Activated naive CD4-positive, alpha-beta T cell (primary cell): ENCODE results near the gene RPL7A.
"Not testable (repeated sequence)": the region's sequence is repeated elsewhere in the genome, so short reads cannot be mapped to it uniquely, and the experiment has no call there.

Source experiments
- DNase-seq, 4 experiments: peaks; one replicate each; lab custom pipeline; 2025; lab: John Stamatoyannopoulos, UW

The RPL7A gene

GRCh38 chr9:133327834-133328484, 20.1 kb upstream of the RPL7A start:
- DNase-seq: no peak

GRCh38 chr9:133329306-133330156, 18.5 kb upstream of the RPL7A start:
- DNase-seq: not testable (repeated sequence)

DNA sequence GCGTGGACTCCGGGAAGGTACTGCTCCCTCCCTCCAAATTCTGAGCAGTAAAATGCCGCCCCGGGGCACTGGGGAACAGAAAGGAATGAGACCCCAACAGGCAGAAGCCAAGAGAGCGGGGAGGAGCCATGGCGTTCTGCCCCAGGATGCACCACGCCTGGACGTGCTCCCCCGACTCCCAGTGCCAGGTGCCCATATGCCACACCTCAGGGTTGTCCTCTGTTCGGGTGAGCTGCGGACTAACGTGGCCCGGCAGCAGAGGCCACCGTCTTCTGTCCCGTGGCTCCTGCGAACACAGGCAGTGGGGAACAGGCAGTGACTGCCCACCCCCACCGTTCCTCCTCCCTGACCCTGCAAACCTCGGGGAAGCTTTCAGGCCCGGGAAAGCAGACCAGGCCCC, 16.8 kb upstream of the RPL7A start:
- no peak for DNase-seq

- no peak for DNase-seq
Observed at GRCh38 chr9:133331641-133332380, 16.2 kb upstream of the RPL7A start.

- DNase-seq: no peak
Observed at GRCh38 chr9:133332381-133332730, 15.7 kb upstream of the RPL7A start.

DNA sequence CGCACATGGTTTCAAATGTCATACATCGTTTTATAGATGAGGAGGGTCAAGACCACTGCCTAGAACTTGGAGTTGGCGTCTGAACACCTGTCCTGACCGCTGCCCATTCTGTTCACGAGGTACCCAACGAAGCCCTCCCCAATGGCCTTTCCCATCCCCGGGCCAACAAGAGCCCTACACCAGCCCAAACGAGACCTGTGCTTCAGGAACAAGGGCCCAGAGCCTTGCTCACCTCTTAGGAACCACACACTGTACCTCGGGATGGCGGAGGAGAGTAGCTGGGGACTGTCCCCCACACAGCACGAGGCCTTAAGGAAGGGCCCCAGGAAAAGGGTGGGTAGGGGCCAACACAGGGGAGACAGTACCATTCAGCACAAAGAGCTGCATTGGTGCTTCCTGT, 15.0 kb upstream of the RPL7A start:
- no peak for DNase-seq

DNA sequence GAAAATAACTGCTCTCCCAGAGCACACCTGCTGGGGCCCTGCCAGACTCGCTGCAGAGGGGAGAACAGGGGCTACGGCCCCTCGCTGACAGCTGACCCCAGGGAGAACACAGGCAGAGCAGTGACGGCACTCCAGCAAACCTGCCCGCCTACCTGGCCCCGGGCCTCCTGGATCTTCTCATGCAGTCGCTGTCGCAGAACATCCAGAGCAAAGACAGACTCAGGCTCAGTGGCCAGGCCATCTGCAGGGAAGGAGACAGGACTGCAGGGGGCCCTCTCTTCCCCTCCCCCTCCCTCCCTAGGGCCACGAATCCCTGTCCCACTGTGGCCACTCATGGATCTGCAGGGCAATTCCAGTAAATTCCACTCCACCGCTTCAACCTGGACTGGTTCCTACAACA, 14.5 kb upstream of the RPL7A start:
- no peak for DNase-seq

GRCh38 chr9:133334161-133334560, 13.9 kb upstream of the RPL7A start:
- DNase-seq: no peak

DNA sequence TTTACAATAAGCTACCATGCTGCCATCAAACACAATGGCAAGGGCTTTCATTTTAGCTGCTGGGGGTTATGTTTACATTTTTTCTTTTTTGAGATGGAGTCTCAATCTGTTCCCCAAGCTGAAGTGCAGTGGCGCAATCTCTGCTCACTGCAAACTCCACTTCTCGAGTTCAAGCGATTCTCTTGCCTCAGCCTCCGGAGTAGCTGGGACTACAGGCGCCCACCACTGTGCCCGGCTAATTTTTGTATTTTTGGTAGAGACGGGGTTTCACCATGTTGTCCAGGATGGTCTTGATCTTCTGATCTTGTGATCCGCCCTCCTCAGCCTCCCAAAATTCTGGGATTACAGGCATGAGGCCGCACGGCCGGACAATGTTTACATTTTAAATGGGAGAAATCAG, 13.1 kb upstream of the RPL7A start:
- DNase-seq: not testable (repeated sequence)

GRCh38 chr9:133335924-133336811, 11.8 kb upstream of the RPL7A start, which contains the start of gene SURF6:
Gene SURF6 (minus strand): TSS chr9:133336188. CDS start chr9:133336132, 56 bp downstream.
- DNase-seq: peak; percentile 85 to 93 (median 90)

- no peak for DNase-seq
Observed at GRCh38 chr9:133339641-133340040, 8.4 kb upstream of the RPL7A start.

- no peak for DNase-seq
Observed at GRCh38 chr9:133340256-133340655, 7.8 kb upstream of the RPL7A start.

GRCh38 chr9:133340916-133341315, 7.1 kb upstream of the RPL7A start:
- no peak for DNase-seq

- DNase-seq: no peak
Observed at GRCh38 chr9:133341369-133342068, 6.5 kb upstream of the RPL7A start.

DNA sequence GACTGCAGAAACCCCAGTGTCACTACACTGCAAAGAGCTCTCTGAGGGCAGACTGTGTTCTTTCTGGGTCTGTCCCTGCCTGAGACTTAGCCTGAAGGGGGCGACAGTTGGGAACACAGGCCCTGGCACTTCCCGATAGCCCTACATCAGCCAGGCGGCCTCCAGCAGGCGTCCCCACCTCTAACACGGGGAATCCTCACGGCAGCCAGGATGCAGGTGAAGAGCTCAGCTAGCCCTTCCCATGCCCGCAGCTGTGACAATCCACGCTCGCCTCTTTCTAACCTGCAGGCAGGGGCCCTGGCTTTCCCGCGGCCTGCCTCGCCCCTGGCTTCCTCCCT, 6.0 kb upstream of the RPL7A start:
- no peak for DNase-seq

DNA sequence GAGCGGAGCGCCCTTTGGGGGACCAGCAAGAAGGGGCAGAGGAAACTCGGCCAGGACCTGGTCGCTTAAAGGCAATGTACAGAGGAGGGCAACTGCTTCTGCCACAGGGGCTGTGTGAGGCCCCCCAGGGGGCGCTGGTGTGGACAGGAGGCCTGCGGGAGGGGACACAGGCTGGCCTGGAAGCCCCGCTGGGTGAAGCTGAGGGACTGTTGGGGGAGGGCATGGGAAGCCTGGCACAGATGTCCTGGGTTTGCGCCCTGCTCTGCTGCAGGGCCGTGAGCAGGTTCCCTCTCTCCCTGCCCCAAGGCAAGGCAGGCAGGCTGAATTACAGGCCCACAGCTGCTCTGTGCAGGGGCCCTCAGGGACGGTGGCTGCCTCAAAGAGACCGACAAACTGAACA, 5.4 kb upstream of the RPL7A start:
- no peak for DNase-seq

DNA sequence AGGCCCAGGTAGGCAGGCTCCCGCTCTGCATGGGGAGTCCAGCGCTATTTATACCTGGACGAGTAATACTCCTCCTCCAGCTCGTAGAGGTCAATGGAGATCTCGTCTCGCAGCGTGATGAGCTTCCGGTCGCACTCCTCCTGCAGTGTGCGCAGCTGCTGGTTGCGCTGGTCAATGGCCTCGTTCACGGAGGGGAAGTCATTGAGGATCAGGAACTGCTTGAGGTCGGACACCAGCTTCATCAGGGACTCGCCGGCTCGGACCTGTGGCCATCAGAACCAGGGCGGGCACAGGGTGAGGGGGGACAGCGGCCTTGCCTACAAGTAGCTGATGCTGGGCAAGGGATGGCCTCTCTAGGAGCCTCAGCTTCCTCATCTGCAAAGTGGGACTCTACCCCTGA, 3.9 kb upstream of the RPL7A start:
- DNase-seq: no peak

DNA sequence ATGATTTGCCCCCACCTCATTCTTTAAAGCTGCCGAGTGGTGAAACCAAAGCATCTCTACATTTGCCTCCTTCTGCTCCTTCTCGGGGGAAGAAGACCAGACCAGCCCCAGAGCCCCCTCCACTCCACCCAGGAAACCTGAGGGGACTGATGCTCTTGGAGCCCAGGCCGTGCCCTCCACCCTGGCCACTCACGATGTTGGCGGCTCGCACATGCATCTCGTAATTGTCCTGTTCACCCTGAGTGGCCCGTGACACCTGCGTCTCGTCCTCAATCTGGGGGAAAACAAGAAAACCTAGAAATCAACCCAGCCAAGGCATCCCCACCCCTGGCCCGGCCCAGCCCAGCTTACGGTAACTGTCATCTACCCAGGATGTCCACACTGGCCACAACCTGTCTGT, 3.0 kb upstream of the RPL7A start:
- no peak for DNase-seq

GRCh38 chr9:133345596-133345995, 2.4 kb upstream of the RPL7A start:
- DNase-seq: no peak

- DNase-seq: no peak
Observed at GRCh38 chr9:133346021-133346785, 1.8 kb upstream of the RPL7A start.
